ENCODE data around the gene RAB18. TPM values are rescaled to one million over a fixed set of nuclear protein-coding genes. Genes with fewer than 3 reads are reported as not detected.

RAB18 gene
- total RNA-seq, 1 experiment from 2014 or later, result 89.4 TPM

DNA sequence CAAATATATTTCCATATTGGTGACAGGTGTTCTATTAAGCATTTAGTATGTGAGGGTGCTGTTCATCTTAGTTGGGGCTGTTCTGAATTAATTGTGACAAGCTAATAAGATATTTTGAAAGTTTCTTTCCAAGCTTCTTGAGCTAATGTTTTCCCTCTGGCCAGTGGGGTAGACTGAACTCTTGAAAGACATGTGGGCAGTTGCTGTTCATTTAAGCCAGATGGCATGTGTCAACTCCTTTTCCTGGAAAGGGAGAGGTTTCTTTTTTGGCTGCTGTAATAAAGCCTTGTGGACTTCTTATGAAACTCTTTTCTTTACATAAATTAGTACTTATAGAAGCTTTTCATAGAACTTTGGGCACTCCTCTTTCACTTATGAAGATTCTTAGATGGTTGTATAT is 21.7 kb downstream of the RAB18 start:
- Histone ChIP-seq H3K9me3 (ENCODE audit: control insufficient read depth, low read depth, low read length) (no peaks in the 10 kb centered on the region), H3K23ac (ENCODE audit: insufficient read length, low read depth, low read length) (no peak overlapping the region), H3K79me1 (ENCODE audit: insufficient read depth, low read depth, low read length, poor library complexity, severe bottlenecking) (no peaks in the 10 kb centered on the region), H3K27me3 (ENCODE audit: insufficient read depth, low read length) (no peaks in the 10 kb centered on the region), H2BK15ac (ENCODE audit: low read depth, low read length) (no peak overlapping the region), H3T11ph (ENCODE audit: low read length) (no peak overlapping the region), H3K79me2 (ENCODE audit: insufficient read depth, low read length) (no peaks in the 10 kb centered on the region; the same call in 1 of the 2 replicates), H3K27ac (ENCODE audit: insufficient read length, low read depth, low read length) (no peak overlapping the region), H2AFZ (ENCODE audit: low read length) (no peak overlapping the region), H3K56ac (ENCODE audit: insufficient read length, low read depth, low read length) (no peak overlapping the region), H2BK120ac (ENCODE audit: low read depth, low read length, poor library complexity, severe bottlenecking) (no peak overlapping the region), H3K4me1 (ENCODE audit: insufficient read depth, low read length) (no peaks in the 10 kb centered on the region), H3K9ac (ENCODE audit: extremely low read depth, insufficient read length, low read length) (no peak overlapping the region), H4K5ac (ENCODE audit: insufficient read length, low read depth, low read length) (no peak overlapping the region), H3K4ac (ENCODE audit: low read depth, low read length) (no peak overlapping the region), H3K23me2 (ENCODE audit: insufficient read length, low read depth, low read length, poor library complexity, severe bottlenecking) (no peaks in the 10 kb centered on the region), H2BK12ac (ENCODE audit: insufficient read length, low read depth, low read length) (no peak overlapping the region), H2BK5ac (ENCODE audit: insufficient read length, low read length) (no peak overlapping the region), H3K4me2 (ENCODE audit: insufficient read depth, insufficient read length, low read length) (no peak overlapping the region), H4K20me1 (ENCODE audit: control insufficient read depth, insufficient read depth, insufficient read length) (no peaks in the 10 kb centered on the region), H2BK20ac (ENCODE audit: low read depth, low read length, poor library complexity, severe bottlenecking) (no peak overlapping the region), H3K18ac (ENCODE audit: insufficient read length, low read depth, low read length) (no peak overlapping the region), H4K8ac (replicated peaks; ENCODE audit: insufficient read length, low read depth, low read length) (no peak overlapping the region), H3K14ac (ENCODE audit: insufficient read depth, low read length) (no peak overlapping the region), H4K91ac (ENCODE audit: insufficient read length, low read depth, low read length) (no peak overlapping the region), H2AK5ac (ENCODE audit: insufficient read length, low read length) (no peak overlapping the region)
- Mint-ChIP-seq H3K4me3 (no peak overlapping the region), H3K27me3 (ENCODE audit: low read depth) (no peaks in the 10 kb centered on the region), H3K36me3 (ENCODE audit: insufficient read depth in 1 of 3, low read depth in 3 of 3) (no peaks in the 10 kb centered on the region; a peak in 1 of 7 replicates), H3K27ac (no peak overlapping the region; a peak in 1 of 7 replicates), H3K4me1 (peaks cover 9 to 11% of the 10 kb centered on the region in 2 experiments), H3K9me3 (no peaks in the 10 kb centered on the region)
- TF ChIP-seq, protein P1, sequence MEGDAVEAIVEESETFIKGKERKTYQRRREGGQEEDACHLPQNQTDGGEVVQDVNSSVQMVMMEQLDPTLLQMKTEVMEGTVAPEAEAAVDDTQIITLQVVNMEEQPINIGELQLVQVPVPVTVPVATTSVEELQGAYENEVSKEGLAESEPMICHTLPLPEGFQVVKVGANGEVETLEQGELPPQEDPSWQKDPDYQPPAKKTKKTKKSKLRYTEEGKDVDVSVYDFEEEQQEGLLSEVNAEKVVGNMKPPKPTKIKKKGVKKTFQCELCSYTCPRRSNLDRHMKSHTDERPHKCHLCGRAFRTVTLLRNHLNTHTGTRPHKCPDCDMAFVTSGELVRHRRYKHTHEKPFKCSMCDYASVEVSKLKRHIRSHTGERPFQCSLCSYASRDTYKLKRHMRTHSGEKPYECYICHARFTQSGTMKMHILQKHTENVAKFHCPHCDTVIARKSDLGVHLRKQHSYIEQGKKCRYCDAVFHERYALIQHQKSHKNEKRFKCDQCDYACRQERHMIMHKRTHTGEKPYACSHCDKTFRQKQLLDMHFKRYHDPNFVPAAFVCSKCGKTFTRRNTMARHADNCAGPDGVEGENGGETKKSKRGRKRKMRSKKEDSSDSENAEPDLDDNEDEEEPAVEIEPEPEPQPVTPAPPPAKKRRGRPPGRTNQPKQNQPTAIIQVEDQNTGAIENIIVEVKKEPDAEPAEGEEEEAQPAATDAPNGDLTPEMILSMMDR (conservative IDR thresholded peaks at IDR 0.05), result no peak
- no peak for DNase-seq
